Measurements from ENCODE around the gene CYP39A1.

DNA sequence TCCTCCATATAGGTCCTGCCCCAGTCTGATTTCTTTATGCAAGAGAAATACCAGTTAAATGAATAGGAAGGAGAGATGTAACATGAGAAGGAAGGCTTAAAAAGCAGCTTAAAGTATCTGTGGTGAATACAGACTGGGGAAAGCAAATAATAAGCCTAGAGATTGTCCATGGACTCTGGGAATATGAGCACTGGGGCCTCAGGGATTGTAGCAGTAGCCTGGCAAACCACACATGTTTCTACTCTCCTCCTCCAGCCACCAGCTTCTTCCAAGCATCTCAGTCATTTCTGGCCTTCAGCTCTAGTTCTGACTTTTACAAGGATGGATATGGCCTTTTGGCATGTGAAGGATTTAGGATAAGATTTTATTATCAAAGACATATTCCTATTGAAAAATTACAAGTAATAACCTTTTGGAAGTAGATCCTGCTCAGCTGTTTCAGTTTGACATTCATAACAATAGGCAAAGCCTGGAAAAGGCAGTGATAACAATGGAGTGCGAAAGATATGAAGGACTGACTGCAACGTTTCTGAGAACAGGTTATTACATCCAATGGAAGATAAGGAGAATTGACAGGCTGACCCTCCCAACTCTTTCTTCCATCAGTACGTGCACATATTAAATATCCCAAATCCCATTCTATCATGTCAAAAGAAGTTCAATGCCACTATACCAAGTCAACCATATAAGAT is 41.6 kb downstream of the CYP39A1 start:
- TF ChIP-seq CTCF (IDR thresholded peaks at IDR 0.05) (no peak), POLR2A (IDR thresholded peaks at IDR 0.05) (no peak), POLR2AphosphoS5 (IDR thresholded peaks at IDR 0.05) (no peak)

Measured in prostate gland (tissue), 2 donors.